Adipocyte (in vitro differentiated cells): ENCODE data around the gene TMEM163.
A peak's percentile ranks its signal among the peaks of the same experiment; 100 is the strongest.
"Not testable (repeated sequence)": the region's sequence is repeated elsewhere in the genome, so short reads cannot be mapped to it uniquely, and the experiment has no call there.

Experiments
- DNase-seq: peaks from one replicate; pipeline ENCODE4 v3.0.0-alpha.2; 2015; ENCODE audit warnings: low read depth
- H3K27me3 ChIP-seq: replicated peaks from 2 replicates; pipeline ENCODE4 v1.7.0; 2013; ENCODE audit warnings: mild to moderate bottlenecking, low read length, moderate library complexity; ENCODE audit not compliant: control insufficient read depth, insufficient read depth
- H3K36me3 ChIP-seq: 2 replicates; pipeline ENCODE4 v1.7.0; 2013; ENCODE audit warnings: low read length, mild to moderate bottlenecking, moderate library complexity; ENCODE audit not compliant: control insufficient read depth, insufficient read depth, severe bottlenecking
- H3K4me1 ChIP-seq: 2 replicates; pipeline ENCODE4 v1.7.0; 2013; ENCODE audit warnings: mild to moderate bottlenecking, low read length, moderate library complexity; ENCODE audit not compliant: control insufficient read depth, insufficient read depth
- H3K4me3 ChIP-seq: 2 replicates; pipeline ENCODE4 v1.7.0; 2013; ENCODE audit warnings: mild to moderate bottlenecking, low read length, moderate library complexity
- H3K9ac ChIP-seq: 2 replicates; pipeline ENCODE4 v1.7.0; 2013; ENCODE audit warnings: mild to moderate bottlenecking, low read length, moderate library complexity
- H3K9me3 ChIP-seq: 2 replicates; pipeline ENCODE4 v1.7.0; 2013; ENCODE audit warnings: mild to moderate bottlenecking, low read length, moderate library complexity; ENCODE audit not compliant: control insufficient read depth

The TMEM163 gene

GRCh38 chr2:134572314-134573084 lies 146.3 kb downstream of the TMEM163 start:
- H3K4me1 ChIP-seq: no peaks in the 10 kb centered on the region

GRCh38 chr2:134570676-134571075 lies 148.1 kb downstream of the TMEM163 start:
- Histone ChIP-seq H3K9me3 (no peaks in the 10 kb centered on the region), H3K4me1 (no peaks in the 10 kb centered on the region), H3K4me3 (no peak overlapping the region), H3K36me3 (no peaks in the 10 kb centered on the region), H3K9ac (no peak overlapping the region), H3K27me3 (peaks cover 11% of the 10 kb centered on the region)
- DNase-seq: no peak

More at GRCh38 chr2:134572314-134573084, 146.3 kb downstream of the TMEM163 start:
- Histone ChIP-seq H3K9me3 (no peaks in the 10 kb centered on the region), H3K4me3 (no peak overlapping the region), H3K9ac (no peak overlapping the region), H3K36me3 (no peaks in the 10 kb centered on the region), H3K27me3 (peaks cover 11% of the 10 kb centered on the region)
- DNase-seq: no peak

DNA sequence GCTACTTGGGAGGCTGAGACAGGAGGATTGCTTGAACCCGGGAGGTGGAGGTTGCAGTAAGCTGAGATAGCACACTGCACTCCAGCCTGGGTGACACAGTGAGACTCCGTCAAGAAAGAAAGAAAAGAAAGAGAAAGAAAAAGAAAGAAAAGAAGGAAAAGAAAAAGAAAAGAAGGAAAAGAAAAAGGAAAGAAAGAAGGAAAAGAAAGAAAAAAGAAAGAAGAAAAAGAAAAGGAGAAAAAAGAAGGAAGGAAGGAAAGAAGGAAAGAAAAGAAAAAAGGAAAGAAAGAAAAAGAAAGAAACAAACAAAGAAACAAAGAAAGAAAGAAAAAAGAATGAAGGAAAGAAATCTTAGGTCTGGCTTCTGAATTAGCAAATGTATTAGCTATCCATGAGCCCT lies 150.4 kb downstream of the TMEM163 start:
- Histone ChIP-seq H3K4me1 (no peaks in the 10 kb centered on the region), H3K9ac (no peak overlapping the region), H3K27me3 (peaks cover 9% of the 10 kb centered on the region), H3K4me3 (no peak overlapping the region), H3K9me3 (no peaks in the 10 kb centered on the region), H3K36me3 (no peaks in the 10 kb centered on the region)
- DNase-seq: no peak

- Histone ChIP-seq H3K27me3 (peaks cover 11% of the 10 kb centered on the region), H3K4me1 (no peaks in the 10 kb centered on the region), H3K36me3 (no peaks in the 10 kb centered on the region), H3K9me3 (no peaks in the 10 kb centered on the region), H3K9ac (no peak overlapping the region), H3K4me3 (no peak overlapping the region)
- no peak for DNase-seq
These were observed 151.1 kb downstream of the TMEM163 start for GRCh38 chr2:134567666-134568065.

GRCh38 chr2:134564955-134565354 lies 153.8 kb downstream of the TMEM163 start:
- DNase-seq, H3K9ac ChIP-seq, H3K4me3 ChIP-seq, H3K4me1 ChIP-seq, H3K9me3 ChIP-seq, H3K36me3 ChIP-seq: not testable (repeated sequence)
- H3K27me3 ChIP-seq: peaks cover 14% of the 10 kb centered on the region

- DNase-seq: no peak
- H3K27me3 ChIP-seq: peaks cover 14% of the 10 kb centered on the region
- no peak overlapping the region for H3K4me3 ChIP-seq
- no peaks in the 10 kb centered on the region for H3K9me3 ChIP-seq
- H3K9ac ChIP-seq: no peak overlapping the region
- H3K4me1 ChIP-seq: no peaks in the 10 kb centered on the region
- no peaks in the 10 kb centered on the region for H3K36me3 ChIP-seq
These were observed 154.3 kb downstream of the TMEM163 start for GRCh38 chr2:134564549-134564948.

DNA sequence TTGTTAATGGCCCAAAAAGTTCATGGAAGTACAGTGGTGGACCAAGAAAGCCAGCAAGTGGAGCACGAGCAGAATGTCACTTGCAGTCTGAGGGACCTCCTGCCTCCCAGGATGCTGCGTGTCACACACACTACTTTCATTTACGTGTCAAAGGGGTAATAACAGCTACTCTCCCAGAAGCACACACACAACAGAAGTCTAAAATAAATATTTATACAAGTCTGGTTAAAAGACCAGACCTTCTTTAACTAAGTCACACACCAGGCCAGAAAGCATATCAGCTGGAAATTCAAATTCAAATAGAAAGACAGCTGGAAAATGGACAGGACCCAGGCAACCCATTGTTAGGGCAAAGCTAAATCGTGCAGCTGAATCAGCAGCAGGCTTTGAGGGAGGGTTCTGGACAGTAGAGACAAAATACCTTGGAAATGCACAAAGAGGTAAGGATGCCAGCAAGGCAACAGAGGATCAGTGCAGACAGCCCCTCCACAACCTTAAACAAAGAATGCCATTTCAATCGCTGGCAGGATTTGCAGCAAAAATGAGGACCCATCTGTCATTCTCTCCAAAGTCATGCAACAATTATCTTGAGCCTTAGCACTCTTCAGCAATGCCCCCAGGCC lies 160.5 kb downstream of the TMEM163 start:
- H3K27me3 ChIP-seq: peaks cover 37% of the 10 kb centered on the region
- H3K4me3 ChIP-seq: no peak overlapping the region
- DNase-seq: no peak
- H3K9me3 ChIP-seq: no peaks in the 10 kb centered on the region
- H3K4me1 ChIP-seq: no peaks in the 10 kb centered on the region
- no peak overlapping the region for H3K9ac ChIP-seq
- no peaks in the 10 kb centered on the region for H3K36me3 ChIP-seq

GRCh38 chr2:134555411-134555810 lies 163.4 kb downstream of the TMEM163 start:
- Histone ChIP-seq H3K4me3 (no peak overlapping the region), H3K9ac (no peak overlapping the region), H3K9me3 (no peaks in the 10 kb centered on the region), H3K4me1 (no peaks in the 10 kb centered on the region), H3K36me3 (no peaks in the 10 kb centered on the region), H3K27me3 (peaks cover 30% of the 10 kb centered on the region)
- DNase-seq: no peak

- H3K9ac ChIP-seq: no peak overlapping the region
- no peak for DNase-seq
- no peaks in the 10 kb centered on the region for H3K4me1 ChIP-seq
- no peaks in the 10 kb centered on the region for H3K9me3 ChIP-seq
- H3K36me3 ChIP-seq: no peaks in the 10 kb centered on the region
- H3K27me3 ChIP-seq: peaks cover 19% of the 10 kb centered on the region
- no peak overlapping the region for H3K4me3 ChIP-seq
These were observed 165.1 kb downstream of the TMEM163 start for GRCh38 chr2:134553657-134554056.

DNA sequence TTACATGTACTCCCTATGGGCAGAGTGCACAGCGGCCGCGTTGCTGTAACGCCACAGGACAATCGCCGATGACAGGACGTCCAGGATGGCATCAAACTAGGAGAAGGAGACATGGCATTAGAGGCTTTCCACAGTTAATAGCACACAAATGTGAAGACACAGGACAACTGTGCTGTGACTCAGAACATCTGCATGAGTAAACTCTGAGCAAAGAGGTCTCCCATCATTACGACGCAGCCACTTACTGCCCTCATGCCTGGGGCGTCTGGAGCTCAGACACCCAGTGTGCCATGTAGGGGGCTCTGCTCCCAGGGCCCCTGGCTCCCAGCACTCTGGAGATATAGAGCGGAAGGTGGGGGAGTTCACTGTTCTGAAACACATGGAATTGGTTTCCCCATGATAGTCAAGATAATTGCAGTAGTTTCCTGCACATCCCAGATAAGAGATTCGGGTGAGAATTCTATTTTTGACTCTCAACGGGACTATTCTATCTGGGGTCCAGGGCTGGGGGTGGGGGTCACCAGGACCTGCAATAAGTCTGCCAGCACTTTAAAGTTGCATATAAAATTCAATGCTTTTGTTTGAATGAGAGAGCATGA lies 168.1 kb downstream of the TMEM163 start:
- peaks cover under 1% of the 10 kb centered on the region for H3K27me3 ChIP-seq
- no peaks in the 10 kb centered on the region for H3K9me3 ChIP-seq
- no peaks in the 10 kb centered on the region for H3K36me3 ChIP-seq
- H3K4me3 ChIP-seq: no peak overlapping the region
- no peaks in the 10 kb centered on the region for H3K4me1 ChIP-seq
- no peak overlapping the region for H3K9ac ChIP-seq
- no peak for DNase-seq

- DNase-seq: peak; percentile 23
- H3K4me3 ChIP-seq: no peak overlapping the region
- no peaks in the 10 kb centered on the region for H3K4me1 ChIP-seq
- H3K36me3 ChIP-seq: no peaks in the 10 kb centered on the region
- H3K9me3 ChIP-seq: no peaks in the 10 kb centered on the region
- H3K27me3 ChIP-seq: no peaks in the 10 kb centered on the region
- H3K9ac ChIP-seq: no peak overlapping the region
These were observed 169.7 kb downstream of the TMEM163 start for GRCh38 chr2:134549104-134549503.
